GM23248 (cell line): Measurements from ENCODE around the gene INSRR.

Experiments
- EZH2 ChIP-seq: fragments of 200-600 bp; sonication (generic); IDR thresholded peaks from 2 replicates; pipeline ENCODE4 v1.6.1; 2018; ENCODE audit warnings: antibody characterized with exemption, mild to moderate bottlenecking; ENCODE audit not compliant: insufficient read depth, poor library complexity, severe bottlenecking
- EZH2phosphoT487 ChIP-seq: fragments of 200-600 bp; sonication (generic); IDR thresholded peaks from 2 replicates; pipeline ENCODE4 v1.6.1; 2018; ENCODE audit warnings: antibody characterized with exemption, moderate library complexity, mild to moderate bottlenecking, low read depth; ENCODE audit not compliant: insufficient read depth

- TF ChIP-seq EZH2phosphoT487 (no peak), EZH2 (no peak)
Observed at GRCh38 chr1:156885880-156886355, 27.0 kb upstream of the INSRR start.
